Measurements from ENCODE around the gene ENG. TPM values are rescaled to one million over a fixed set of nuclear protein-coding genes. Genes with fewer than 3 reads are reported as not detected.

ENG gene
- total RNA-seq, 2 donors from 2014 or later, result 24.3 to 336 TPM

- WGBS, result 50% methylated on average over 14 of the region's 14 CpGs
- no peaks in the 10 kb centered on the region for H3K27me3 ChIP-seq (replicated peaks; ENCODE audit: insufficient read depth)
- H3K36me3 ChIP-seq, result peaks cover 6% of the 10 kb centered on the region in 2 donors
- intact Hi-C loops (cut with DNase I), result no loop called here
- peaks cover 14% of the 10 kb centered on the region for H3K4me1 ChIP-seq (replicated peaks)
- H3K9me3 ChIP-seq, result no peaks in the 10 kb centered on the region
- DNase-seq (ENCODE audit: low spot score), result peak; percentile 53
- no peak overlapping the region for H3K4me3 ChIP-seq
- TF ChIP-seq POLR2AphosphoS5 (IDR thresholded peaks at IDR 0.05), result peak; percentile 44
- TF ChIP-seq CTCF (IDR thresholded peaks at IDR 0.05), result no peak
- peak overlapping the region; percentile 53 to 65 for H3K27ac ChIP-seq
Measured at GRCh38 chr9:127794001-127794791, 60.3 kb downstream of the ENG start.

DNA sequence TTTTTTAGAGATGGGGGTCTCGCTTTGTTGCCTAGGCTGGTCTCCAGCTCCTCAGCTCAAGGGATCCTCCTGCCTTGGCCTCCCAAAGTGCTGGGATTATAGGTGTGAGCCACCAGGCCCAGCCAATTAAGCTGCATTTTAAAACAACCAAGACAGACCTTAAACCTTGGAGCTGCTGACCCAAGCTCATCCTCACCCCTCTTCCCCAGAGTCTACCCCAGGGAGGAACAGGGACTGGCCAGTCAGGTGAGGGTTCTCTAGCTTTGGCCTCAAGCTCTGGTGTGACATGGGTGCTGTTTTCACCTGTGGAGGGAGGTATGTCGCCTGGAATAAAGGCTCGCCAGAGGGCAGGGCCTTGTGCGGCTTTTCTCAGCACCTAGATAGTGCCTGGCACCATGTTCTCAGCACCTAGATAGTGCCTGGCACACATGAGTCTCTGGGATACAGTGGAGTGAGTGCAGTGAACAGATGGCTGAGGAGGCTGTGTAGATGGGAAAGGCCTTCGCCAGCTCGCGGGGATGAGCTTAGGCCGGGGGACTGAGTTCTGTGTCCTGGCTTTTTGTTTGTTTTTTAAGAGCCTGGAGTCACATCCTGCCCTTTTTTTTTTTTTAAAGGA is 61.3 kb downstream of the ENG start:
- H3K9me3 ChIP-seq, result no peaks in the 10 kb centered on the region
- intact Hi-C loops (cut with DNase I), result no loop called here
- no peak for DNase-seq (ENCODE audit: low spot score)
- H3K27ac ChIP-seq, result peak overlapping the region; percentile 53 to 65
- TF ChIP-seq POLR2AphosphoS5 (IDR thresholded peaks at IDR 0.05), result no peak
- TF ChIP-seq CTCF (IDR thresholded peaks at IDR 0.05), result no peak
- no peak for TF ChIP-seq POLR2A (IDR thresholded peaks at IDR 0.05)
- H3K27me3 ChIP-seq (replicated peaks; ENCODE audit: insufficient read depth), result no peaks in the 10 kb centered on the region
- no peak overlapping the region for H3K4me3 ChIP-seq
- WGBS, result 61% methylated on average over 8 of the region's 8 CpGs
- H3K4me1 ChIP-seq (replicated peaks), result peaks cover 14% of the 10 kb centered on the region
- peaks cover 15 to 16% of the 10 kb centered on the region in 2 donors for H3K36me3 ChIP-seq

- no peak for DNase-seq (ENCODE audit: low spot score)
Measured at GRCh38 chr9:127792417-127793031, 61.9 kb downstream of the ENG start.

GRCh38 chr9:127791085-127791484 is 63.4 kb downstream of the ENG start:
- Histone ChIP-seq H3K9me3 (no peaks in the 10 kb centered on the region), H3K27me3 (replicated peaks; ENCODE audit: insufficient read depth) (no peaks in the 10 kb centered on the region), H3K4me1 (replicated peaks) (peaks cover 17% of the 10 kb centered on the region), H3K27ac (no peak overlapping the region), H3K36me3 (peaks cover 16 to 25% of the 10 kb centered on the region in 2 donors), H3K4me3 (no peak overlapping the region)
- no peak for DNase-seq (ENCODE audit: low spot score)
- intact Hi-C loops (cut with DNase I), result no loop called here
- WGBS, result 88% methylated on average over 4 of the region's 4 CpGs
- TF ChIP-seq CTCF (IDR thresholded peaks at IDR 0.05) (no peak), POLR2AphosphoS5 (IDR thresholded peaks at IDR 0.05) (no peak), POLR2A (IDR thresholded peaks at IDR 0.05) (no peak)

More at GRCh38 chr9:127792417-127793031, 61.9 kb downstream of the ENG start:
- TF ChIP-seq POLR2AphosphoS5 (IDR thresholded peaks at IDR 0.05) (no peak), POLR2A (IDR thresholded peaks at IDR 0.05) (no peak), CTCF (IDR thresholded peaks at IDR 0.05) (no peak)
- Histone ChIP-seq H3K4me1 (replicated peaks) (peaks cover 15% of the 10 kb centered on the region), H3K9me3 (no peaks in the 10 kb centered on the region), H3K27ac (peak overlapping the region in 1 of 2 donors; percentile 65), H3K27me3 (replicated peaks; ENCODE audit: insufficient read depth) (no peaks in the 10 kb centered on the region), H3K36me3 (peaks cover 16 to 22% of the 10 kb centered on the region in 2 donors), H3K4me3 (no peak overlapping the region)
- 78% methylated on average over 7 of the region's 7 CpGs for WGBS
- intact Hi-C loops (cut with DNase I), result no loop called here
